Parathyroid adenoma (tissue), 2 donors: ENCODE measurements around the gene AKAP3.

Experiments used
- H2AFZ ChIP-seq: fragments of 300-600 bp; sonication (generic); one replicate; pipeline ENCODE4 v1.7.0; 2017; ENCODE audit warnings: antibody characterized with exemption, mild to moderate bottlenecking
- H3K27ac ChIP-seq: fragments of 300-600 bp; sonication (generic); one replicate; pipeline ENCODE4 v1.7.0; 2017
- H3K27me3 ChIP-seq: fragments of 300-600 bp; sonication (generic); one replicate; pipeline ENCODE4 v1.7.0; 2017; ENCODE audit warnings: low read length; ENCODE audit not compliant: control insufficient read depth, insufficient read depth
- H3K36me3 ChIP-seq: fragments of 300-600 bp; sonication (generic); one replicate; pipeline ENCODE4 v1.7.0; 2017; ENCODE audit warnings: low read length; ENCODE audit not compliant: control insufficient read depth, insufficient read depth
- H3K4me1 ChIP-seq: fragments of 300-600 bp; sonication (generic); one replicate; pipeline ENCODE4 v1.7.0; 2017; ENCODE audit warnings: control low read depth
- H3K4me2 ChIP-seq: fragments of 300-600 bp; sonication (generic); one replicate; pipeline ENCODE4 v1.7.0; 2017; ENCODE audit warnings: low read length
- H3K4me3 ChIP-seq: fragments of 300-600 bp; sonication (generic); one replicate; pipeline ENCODE4 v1.7.0; 2017; ENCODE audit warnings: low read depth, low read length
- H3K79me2 ChIP-seq: fragments of 300-600 bp; sonication (generic); one replicate; pipeline ENCODE4 v1.7.0; 2017; ENCODE audit warnings: control low read depth
- H3K9ac ChIP-seq: fragments of 300-600 bp; sonication (generic); one replicate; pipeline ENCODE4 v1.7.0; 2017; ENCODE audit warnings: mild to moderate bottlenecking
- H3K9me3 ChIP-seq: fragments of 300-600 bp; sonication (generic); one replicate; pipeline ENCODE4 v1.7.0; 2017; ENCODE audit warnings: low read length; ENCODE audit not compliant: control insufficient read depth
- CTCF ChIP-seq: fragments of 300-600 bp; sonication (generic); IDR thresholded peaks from one replicate; pipeline ENCODE4 v1.7.0; 2017; ENCODE audit warnings: antibody characterized with exemption, mild to moderate bottlenecking
- donor health status: primary hyperparathyroidism.

AKAP3 gene

GRCh38 chr12:4665236-4665635 lies 16.4 kb upstream of the AKAP3 start:
- no peak overlapping the region for H3K9ac ChIP-seq
- no peak overlapping the region for H3K27ac ChIP-seq
- H3K79me2 ChIP-seq = no peaks in the 10 kb centered on the region
- H2AFZ ChIP-seq = no peak overlapping the region
- H3K4me2 ChIP-seq = no peak overlapping the region
- no peaks in the 10 kb centered on the region for H3K4me1 ChIP-seq
- no peaks in the 10 kb centered on the region for H3K9me3 ChIP-seq
- no peak overlapping the region for H3K4me3 ChIP-seq
- H3K36me3 ChIP-seq = no peaks in the 10 kb centered on the region
- TF ChIP-seq CTCF = no peak
- no peaks in the 10 kb centered on the region for H3K27me3 ChIP-seq

DNA sequence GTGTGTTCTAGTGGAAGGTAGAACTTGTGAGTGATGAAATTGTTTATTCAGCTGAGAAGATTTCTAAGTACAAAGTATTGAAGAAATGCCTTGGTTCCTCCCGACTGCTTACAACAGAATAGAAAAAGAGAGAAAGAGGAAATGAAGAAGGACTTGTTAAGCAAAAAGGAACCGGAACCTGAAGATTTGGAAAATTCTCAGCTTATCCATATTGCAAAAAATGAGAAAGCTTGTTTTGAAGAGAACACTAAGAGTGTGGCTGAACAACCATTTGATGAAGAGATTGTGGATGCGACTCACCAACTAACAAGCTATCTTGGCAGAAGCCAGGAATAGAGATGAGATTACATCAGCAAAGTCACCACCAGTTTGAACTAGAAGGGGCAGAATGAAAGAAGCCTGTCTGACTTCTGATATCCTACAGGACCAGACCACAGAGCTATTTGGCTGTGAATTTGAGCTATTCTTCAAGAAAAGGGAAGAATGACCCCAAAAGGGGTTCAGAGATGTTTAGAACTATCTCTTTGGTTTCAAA lies 15.2 kb upstream of the AKAP3 start:
- Histone ChIP-seq H3K27ac (no peak overlapping the region), H2AFZ (no peak overlapping the region), H3K4me1 (no peaks in the 10 kb centered on the region), H3K27me3 (no peaks in the 10 kb centered on the region), H3K36me3 (no peaks in the 10 kb centered on the region), H3K79me2 (no peaks in the 10 kb centered on the region), H3K9me3 (no peaks in the 10 kb centered on the region), H3K9ac (no peak overlapping the region), H3K4me2 (no peak overlapping the region), H3K4me3 (no peak overlapping the region)
- TF ChIP-seq CTCF = no peak

DNA sequence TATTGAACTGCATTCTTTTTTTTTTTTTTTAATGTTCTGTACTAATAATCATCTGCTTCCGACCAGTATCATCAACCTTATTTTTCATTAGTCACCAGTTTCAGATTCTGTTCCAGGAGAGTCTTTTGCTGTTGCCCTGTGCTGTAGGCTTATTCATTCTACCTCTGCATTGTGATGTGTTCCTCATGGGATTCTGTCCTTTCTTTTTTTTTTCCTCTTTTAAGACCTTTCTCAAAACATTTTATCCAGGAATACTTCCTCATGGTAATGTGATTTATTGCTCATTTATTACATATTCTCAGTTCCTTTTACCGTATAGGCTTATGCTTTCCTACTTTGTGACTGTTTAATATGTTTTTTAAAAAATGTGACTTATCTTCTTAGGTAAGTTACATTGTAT lies 4.8 kb upstream of the AKAP3 start:
- Histone ChIP-seq H3K9ac (no peak overlapping the region), H3K27ac (no peak overlapping the region), H3K79me2 (peaks cover 20% of the 10 kb centered on the region), H3K36me3 (no peaks in the 10 kb centered on the region), H3K4me1 (peaks cover 13% of the 10 kb centered on the region), H3K4me3 (no peak overlapping the region), H3K27me3 (no peaks in the 10 kb centered on the region), H2AFZ (no peak overlapping the region), H3K4me2 (no peak overlapping the region), H3K9me3 (no peaks in the 10 kb centered on the region)
- TF ChIP-seq CTCF = no peak

- no peaks in the 10 kb centered on the region for H3K36me3 ChIP-seq
- no peak overlapping the region for H3K4me3 ChIP-seq
- no peak overlapping the region for H3K9ac ChIP-seq
- no peaks in the 10 kb centered on the region for H3K27me3 ChIP-seq
- peaks cover 20% of the 10 kb centered on the region for H3K79me2 ChIP-seq
- no peak overlapping the region for H3K27ac ChIP-seq
- H3K9me3 ChIP-seq = no peaks in the 10 kb centered on the region
- H3K4me1 ChIP-seq = peaks cover 13% of the 10 kb centered on the region
- H3K4me2 ChIP-seq = no peak overlapping the region
- no peak for TF ChIP-seq CTCF
- no peak overlapping the region for H2AFZ ChIP-seq
These were observed 4.4 kb upstream of the AKAP3 start for GRCh38 chr12:4653257-4653656.

DNA sequence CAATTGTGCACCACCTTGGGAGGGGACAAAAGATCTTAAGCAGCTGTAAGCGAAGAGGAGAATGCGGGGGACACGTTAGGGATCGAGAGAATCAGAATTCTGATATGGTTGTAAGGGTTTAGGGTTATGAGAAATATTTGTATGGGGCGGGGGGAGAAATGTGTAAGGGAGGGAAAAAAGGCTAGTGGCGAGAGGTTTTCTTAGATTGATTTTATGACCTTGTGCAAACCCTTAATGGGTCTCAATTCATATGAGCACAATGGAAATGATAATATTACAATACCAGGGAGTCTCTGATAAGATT lies 459 bp upstream of the AKAP3 start:
- Histone ChIP-seq H3K9me3 (no peaks in the 10 kb centered on the region), H3K27ac (peak overlapping the region; percentile 81), H3K4me3 (peak overlapping the region; percentile 87), H3K9ac (peak overlapping the region; percentile 84), H3K27me3 (no peaks in the 10 kb centered on the region), H3K4me2 (peak overlapping the region; percentile 76), H2AFZ (peak overlapping the region; percentile 99), H3K79me2 (peaks cover 20% of the 10 kb centered on the region), H3K36me3 (no peaks in the 10 kb centered on the region), H3K4me1 (peaks cover 16% of the 10 kb centered on the region)
- no peak for TF ChIP-seq CTCF
